Activated CD4-positive, alpha-beta T cell treated with anti-CD3 and anti-CD28 coated beads for 36 hours (primary cell): ENCODE data around the gene OR13C9. TPM values are rescaled to one million over a fixed set of nuclear protein-coding genes. Genes with fewer than 3 reads are reported as not detected.
"Not testable (repeated sequence)": the region's sequence is repeated elsewhere in the genome, so short reads cannot be mapped to it uniquely, and the experiment has no call there.

Source experiments
- ATAC-seq: fragments of 200-7000 bp; cut with Tn5 transposase; one replicate; pipeline ENCODE4 v1.10.0; 2021; ENCODE audit warnings: mild to moderate bottlenecking, moderate library complexity
- CTCF ChIA-PET: fragments of 350-600 bp; sonication (Branson Sonifier 250); formaldehyde crosslinking; loops from one replicate; lab custom pipeline; 2021; ENCODE audit warnings: antibody characterized with exemption; lab: Charles Lee
- POLR2A ChIA-PET: fragments of 350-600 bp; sonication (Branson Sonifier 250); formaldehyde crosslinking; loops from one replicate; lab custom pipeline; 2021; ENCODE audit warnings: antibody characterized with exemption, inconsistent platforms; lab: Charles Lee
- DNase-seq: peaks from one replicate; pipeline ENCODE4 v3.0.0-alpha.2; 2020
- H3K27ac Mint-ChIP-seq: one replicate; pipeline ENCODE4 v1.8.0; 2021; ENCODE audit warnings: mixed read lengths
- H3K27me3 Mint-ChIP-seq: one replicate; pipeline ENCODE4 v1.8.0; 2021; ENCODE audit warnings: mixed read lengths
- H3K36me3 Mint-ChIP-seq: one replicate; pipeline ENCODE4 v1.8.0; 2021; ENCODE audit warnings: low read depth, mixed read lengths
- H3K4me1 Mint-ChIP-seq: one replicate; pipeline ENCODE4 v1.8.0; 2021; ENCODE audit warnings: mixed read lengths
- H3K4me3 Mint-ChIP-seq: one replicate; pipeline ENCODE4 v1.8.0; 2021; ENCODE audit warnings: mild to moderate bottlenecking, moderate library complexity, mixed read lengths
- H3K9me3 Mint-ChIP-seq: one replicate; pipeline ENCODE4 v1.8.0; 2021; ENCODE audit warnings: low read depth, mixed read lengths
- intact Hi-C, 2 experiments: fragments of 100-400 bp; cut with DNase I in 1 of 2; cut with micrococcal nuclease in 1 of 2; formaldehyde crosslinking; loops; one replicate each; pipeline versions ENCODE4 v1.14.2 to v1.15.1; 2022 to 2024; cut with DNase I, micrococcal nuclease
- total RNA-seq, 2 experiments: library from RNA; stranded (reverse); gene quantifications; one replicate each; pipeline ENCODE4 v1.2.3, GENCODE V29; 2021

The OR13C9 gene
- not detected for total RNA-seq

GRCh38 chr9:104618104-104618503 is at the start of gene OR13C9:
TSS of gene OR13C9 (minus strand) at chr9:104618204. CDS start at chr9:104618204, 0 bp downstream.
- Mint-ChIP-seq H3K4me3 (no peak within 1 kb of the TSS), H3K27ac (no peak within 1 kb of the TSS), H3K27me3 (peaks cover 3% of the 10 kb centered on the region), H3K36me3 (no peaks in the 10 kb centered on the region), H3K9me3 (peaks cover 4% of the 10 kb centered on the region), H3K4me1 (no peaks in the 10 kb centered on the region)
- DNase-seq (no peak), ATAC-seq (no peak)
- CTCF ChIA-PET, result no interaction called here
- POLR2A ChIA-PET, result no interaction called here
- intact Hi-C loops, result loop anchor here in 1 of 2 experiments (5.0 kb wide), 1 partner anchor 49 kb away; no protein-coding TSS in a partner anchor

GRCh38 chr9:104658496-104659195 is 40.6 kb upstream of the OR13C9 start:
- no peak for ATAC-seq
- Mint-ChIP-seq H3K27ac (no peak overlapping the region), H3K36me3 (no peaks in the 10 kb centered on the region), H3K4me1 (no peaks in the 10 kb centered on the region), H3K27me3 (no peaks in the 10 kb centered on the region), H3K9me3 (peaks cover 1% of the 10 kb centered on the region), H3K4me3 (no peak overlapping the region)
- intact Hi-C loops, result loop anchor here in 1 of 2 experiments (10.0 kb wide), 1 partner anchor 164 kb away; no protein-coding TSS in a partner anchor
- DNase-seq, result no peak
- CTCF ChIA-PET, result interaction anchor here (0.6 kb wide), 1 partner anchor 12 kb away, joined by 3 read pairs; no protein-coding TSS in a partner anchor
- POLR2A ChIA-PET, result no interaction called here

- Mint-ChIP-seq H3K9me3 (peaks cover 21% of the 10 kb centered on the region), H3K4me1 (no peaks in the 10 kb centered on the region), H3K4me3 (no peak overlapping the region), H3K27ac (no peak overlapping the region), H3K27me3 (peaks cover 3% of the 10 kb centered on the region), H3K36me3 (no peaks in the 10 kb centered on the region)
- no peak for DNase-seq
- ChIA-PET POLR2A (no interaction called here), CTCF (no interaction called here)
- intact Hi-C loops, result no loop called here
- no peak for ATAC-seq
These were observed 17.5 kb upstream of the OR13C9 start for GRCh38 chr9:104635456-104635855.

- Mint-ChIP-seq H3K36me3 (no peaks in the 10 kb centered on the region), H3K4me1 (no peaks in the 10 kb centered on the region), H3K27me3 (peaks cover 3% of the 10 kb centered on the region), H3K27ac (no peak overlapping the region), H3K4me3 (no peak overlapping the region), H3K9me3 (peaks cover 11% of the 10 kb centered on the region)
- intact Hi-C loops, result no loop called here
- ChIA-PET POLR2A (no interaction called here), CTCF (no interaction called here)
- DNase-seq (no peak), ATAC-seq (no peak)
These were observed 16.0 kb upstream of the OR13C9 start for GRCh38 chr9:104633976-104634520.

- POLR2A ChIA-PET, result interaction anchor here (0.8 kb wide), 1 partner anchor 23 kb away, joined by 5 read pairs; no protein-coding TSS in a partner anchor
- H3K36me3 Mint-ChIP-seq, DNase-seq, intact Hi-C loops, H3K27me3 Mint-ChIP-seq, H3K4me1 Mint-ChIP-seq, ATAC-seq, H3K27ac Mint-ChIP-seq, H3K9me3 Mint-ChIP-seq, H3K4me3 Mint-ChIP-seq, CTCF ChIA-PET: not testable (repeated sequence)
These were observed 8.0 kb upstream of the OR13C9 start for GRCh38 chr9:104625964-104626363.

GRCh38 chr9:104617418-104617817 is 586 bp downstream of the OR13C9 start:
- POLR2A ChIA-PET, result no interaction called here
- Mint-ChIP-seq H3K27ac (no peak overlapping the region), H3K4me1 (no peaks in the 10 kb centered on the region), H3K9me3 (peaks cover 3% of the 10 kb centered on the region), H3K36me3 (no peaks in the 10 kb centered on the region), H3K27me3 (peaks cover 3% of the 10 kb centered on the region), H3K4me3 (no peak overlapping the region)
- ATAC-seq (no peak), DNase-seq (no peak)
- intact Hi-C loops, result loop anchor here in 1 of 2 experiments (5.0 kb wide), 1 partner anchor 50 kb away; no protein-coding TSS in a partner anchor
- CTCF ChIA-PET, result interaction anchor here (0.6 kb wide), 1 partner anchor 146 kb away, joined by 3 read pairs; no protein-coding TSS in a partner anchor

- CTCF ChIA-PET, result no interaction called here
These were observed 6.8 kb downstream of the OR13C9 start for GRCh38 chr9:104611213-104611612.

GRCh38 chr9:104608336-104608735 is 9.7 kb downstream of the OR13C9 start:
- intact Hi-C loops, result no loop called here
- ATAC-seq (no peak), DNase-seq (no peak)
- H3K4me3 Mint-ChIP-seq, result no peak overlapping the region
- no peaks in the 10 kb centered on the region for H3K9me3 Mint-ChIP-seq
- H3K27me3 Mint-ChIP-seq, result no peaks in the 10 kb centered on the region
- no peaks in the 10 kb centered on the region for H3K36me3 Mint-ChIP-seq
- no peaks in the 10 kb centered on the region for H3K4me1 Mint-ChIP-seq
- POLR2A ChIA-PET, result no interaction called here
- no peak overlapping the region for H3K27ac Mint-ChIP-seq
- CTCF ChIA-PET, result no interaction called here

More at GRCh38 chr9:104611213-104611612, 6.8 kb downstream of the OR13C9 start:
- intact Hi-C loops, result no loop called here
- ATAC-seq (no peak), DNase-seq (no peak)
- POLR2A ChIA-PET, result no interaction called here
- H3K27ac Mint-ChIP-seq, result no peak overlapping the region
- H3K27me3 Mint-ChIP-seq, result peaks cover 3% of the 10 kb centered on the region
- no peaks in the 10 kb centered on the region for H3K36me3 Mint-ChIP-seq
- no peak overlapping the region for H3K4me3 Mint-ChIP-seq
- H3K9me3 Mint-ChIP-seq, result peaks cover 3% of the 10 kb centered on the region
- H3K4me1 Mint-ChIP-seq, result no peaks in the 10 kb centered on the region

GRCh38 chr9:104606152-104606551 is 11.9 kb downstream of the OR13C9 start:
- H3K9me3 Mint-ChIP-seq, result no peaks in the 10 kb centered on the region
- no peak overlapping the region for H3K4me3 Mint-ChIP-seq
- ATAC-seq (no peak), DNase-seq (no peak)
- intact Hi-C loops, result no loop called here
- peaks cover 2% of the 10 kb centered on the region for H3K27me3 Mint-ChIP-seq
- no peaks in the 10 kb centered on the region for H3K36me3 Mint-ChIP-seq
- no peaks in the 10 kb centered on the region for H3K4me1 Mint-ChIP-seq
- no peak overlapping the region for H3K27ac Mint-ChIP-seq
- ChIA-PET CTCF (no interaction called here), POLR2A (no interaction called here)

- H3K9me3 Mint-ChIP-seq, ATAC-seq, H3K36me3 Mint-ChIP-seq, H3K4me3 Mint-ChIP-seq, H3K27ac Mint-ChIP-seq, CTCF ChIA-PET, POLR2A ChIA-PET, H3K27me3 Mint-ChIP-seq, intact Hi-C loops, DNase-seq, H3K4me1 Mint-ChIP-seq: not testable (repeated sequence)
These were observed 12.5 kb downstream of the OR13C9 start, which contains the start of gene OR13C2 for GRCh38 chr9:104605527-104605926. TSS of gene OR13C2 (minus strand) at chr9:104605627. CDS start at chr9:104605627, 0 bp downstream.

GRCh38 chr9:104604801-104605200 is 13.2 kb downstream of the OR13C9 start:
- intact Hi-C loops, result loop anchor here in 1 of 2 experiments (5.0 kb wide), 1 partner anchor 138 kb away; no protein-coding TSS in a partner anchor
- ChIA-PET POLR2A (no interaction called here), CTCF (no interaction called here)
- DNase-seq, result no peak
- H3K27me3 Mint-ChIP-seq, result peaks cover 2% of the 10 kb centered on the region
- no peak overlapping the region for H3K27ac Mint-ChIP-seq
- ATAC-seq, result no peak
- H3K9me3 Mint-ChIP-seq, result no peaks in the 10 kb centered on the region
- H3K4me1 Mint-ChIP-seq, result no peaks in the 10 kb centered on the region
- H3K36me3 Mint-ChIP-seq, result no peaks in the 10 kb centered on the region
- no peak overlapping the region for H3K4me3 Mint-ChIP-seq

GRCh38 chr9:104599313-104599712 is 18.7 kb downstream of the OR13C9 start, which contains the start of gene OR13C5:
TSS of gene OR13C5 (minus strand) at chr9:104599413. CDS start at chr9:104599413, 0 bp downstream.
- H3K4me3 Mint-ChIP-seq, H3K9me3 Mint-ChIP-seq, H3K27ac Mint-ChIP-seq, ATAC-seq, H3K36me3 Mint-ChIP-seq, DNase-seq, H3K27me3 Mint-ChIP-seq, H3K4me1 Mint-ChIP-seq, CTCF ChIA-PET, intact Hi-C loops, POLR2A ChIA-PET: not testable (repeated sequence)
